HG02623 (cell line): ENCODE measurements around the gene TPPP3.

Source experiments
- ATAC-seq: cut with Tn5 transposase; IDR thresholded peaks from one replicate; pipeline ENCODE4 v1.9.1; 2021; ENCODE audit warnings: moderate library complexity; ENCODE audit not compliant: unreplicated experiment

The TPPP3 gene

DNA sequence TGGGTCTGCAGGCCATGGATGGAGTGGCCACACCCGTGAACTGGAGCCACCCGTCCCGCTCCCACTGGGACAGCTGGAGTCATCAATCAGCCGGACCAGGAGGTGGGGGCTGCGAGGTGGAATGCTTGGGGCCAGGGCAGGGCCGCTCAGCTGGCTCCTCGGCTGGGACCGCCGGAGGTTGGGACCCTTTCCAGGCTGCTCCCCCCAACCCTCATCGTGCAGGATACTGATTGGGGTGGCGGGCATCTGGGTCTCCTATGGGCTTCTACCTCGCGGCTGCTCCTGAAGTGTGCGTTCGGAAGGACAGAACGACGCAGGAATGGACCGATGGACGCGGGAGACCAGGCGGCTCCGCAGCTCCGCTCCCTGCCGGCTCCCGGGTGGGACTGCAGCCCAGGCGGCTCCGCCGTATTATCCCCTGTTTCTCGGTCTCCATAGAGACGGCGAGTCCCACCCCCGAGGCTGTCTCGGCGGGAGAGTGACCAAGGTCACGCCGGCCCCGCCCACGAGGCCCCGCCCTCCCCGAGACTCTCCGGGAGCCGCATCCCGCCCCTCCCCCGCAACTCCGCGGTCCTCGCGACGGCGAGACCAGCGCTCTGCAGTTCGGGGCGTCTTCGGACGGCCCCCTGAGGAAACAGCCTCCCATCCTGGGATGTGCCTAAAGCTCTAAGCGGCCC, at the start of gene TPPP3:
TPPP3 (minus strand) TSS at position 388 of the 677 bp plus-strand sequence. CDS start 2,387 bp downstream, outside the sequence.
- no peak for ATAC-seq

DNA sequence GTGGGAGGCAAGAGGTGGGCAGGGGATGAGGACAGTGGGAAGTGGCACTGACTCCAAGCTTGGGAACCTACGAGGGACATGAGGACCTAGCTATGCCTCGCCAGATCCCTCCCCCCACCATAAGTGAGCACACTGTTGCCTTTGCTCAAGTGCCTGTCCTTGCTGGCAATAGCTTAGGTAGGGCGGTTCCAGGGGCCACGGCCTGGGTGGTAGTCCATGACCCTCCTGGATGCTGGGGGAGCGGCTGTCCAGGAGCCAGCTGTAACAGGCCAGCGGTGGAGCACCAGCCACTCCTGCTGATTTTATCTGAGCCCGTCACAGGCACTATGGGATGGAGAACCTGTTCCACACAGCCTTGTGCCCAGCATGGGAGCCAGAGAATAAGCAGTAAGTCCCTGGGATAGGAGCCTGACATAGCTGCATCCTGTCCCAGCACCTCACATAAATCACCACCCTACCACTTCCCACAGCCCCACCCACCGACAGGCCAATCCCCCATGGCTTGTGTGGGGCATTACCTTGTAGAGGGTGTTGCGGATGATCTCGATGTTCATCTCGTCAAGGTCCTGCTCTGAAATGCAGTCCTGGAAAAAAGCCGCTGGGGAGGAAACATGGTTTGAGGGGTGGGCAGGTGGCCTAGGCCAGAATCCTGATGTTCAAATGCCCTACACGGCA, 49.4 kb upstream of the TPPP3 start:
- ATAC-seq: no peak

DNA sequence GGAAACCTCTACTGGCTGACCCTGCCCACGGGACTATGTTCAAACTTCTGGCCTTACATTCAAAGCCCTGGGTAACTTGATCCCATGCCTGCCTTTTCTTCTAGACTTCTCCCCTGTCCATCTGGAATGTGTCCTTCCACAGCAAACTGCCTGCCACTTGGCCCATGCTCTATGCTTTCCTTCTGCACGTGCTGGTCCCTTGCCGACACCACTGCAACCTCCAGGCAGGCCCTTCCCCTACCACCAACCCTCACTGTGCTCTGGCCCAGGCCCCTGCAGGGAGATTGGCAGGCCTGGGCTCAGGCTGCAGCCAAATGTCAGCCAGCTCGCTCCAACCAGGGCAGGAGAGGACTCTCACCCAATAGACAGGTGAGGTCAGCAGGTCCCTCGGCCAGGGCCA, 48.6 kb upstream of the TPPP3 start:
- no peak for ATAC-seq

DNA sequence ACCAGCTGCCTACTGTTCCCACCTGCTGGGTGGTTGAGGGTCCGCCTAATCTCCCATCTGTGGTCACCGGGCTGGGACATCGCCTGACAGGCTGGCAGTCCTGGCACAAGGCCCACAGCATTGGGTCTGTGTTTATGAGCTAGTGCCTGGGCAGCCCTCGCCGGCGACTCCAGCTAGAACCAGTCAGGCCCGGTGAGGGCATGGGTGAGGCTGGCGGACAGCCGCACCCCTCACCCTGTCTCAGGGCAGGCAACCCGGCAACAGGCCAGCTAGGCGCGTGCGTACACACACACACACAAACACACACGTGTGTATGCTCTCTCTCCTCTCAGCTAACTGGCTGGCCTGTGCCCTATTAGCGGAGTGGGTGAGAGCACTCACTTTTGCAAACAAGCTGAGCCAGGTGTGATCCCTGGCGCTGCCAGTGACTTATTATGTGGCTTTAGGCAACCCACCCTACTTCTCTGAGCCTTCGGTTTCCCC, 48.0 kb upstream of the TPPP3 start:
- ATAC-seq: no peak

DNA sequence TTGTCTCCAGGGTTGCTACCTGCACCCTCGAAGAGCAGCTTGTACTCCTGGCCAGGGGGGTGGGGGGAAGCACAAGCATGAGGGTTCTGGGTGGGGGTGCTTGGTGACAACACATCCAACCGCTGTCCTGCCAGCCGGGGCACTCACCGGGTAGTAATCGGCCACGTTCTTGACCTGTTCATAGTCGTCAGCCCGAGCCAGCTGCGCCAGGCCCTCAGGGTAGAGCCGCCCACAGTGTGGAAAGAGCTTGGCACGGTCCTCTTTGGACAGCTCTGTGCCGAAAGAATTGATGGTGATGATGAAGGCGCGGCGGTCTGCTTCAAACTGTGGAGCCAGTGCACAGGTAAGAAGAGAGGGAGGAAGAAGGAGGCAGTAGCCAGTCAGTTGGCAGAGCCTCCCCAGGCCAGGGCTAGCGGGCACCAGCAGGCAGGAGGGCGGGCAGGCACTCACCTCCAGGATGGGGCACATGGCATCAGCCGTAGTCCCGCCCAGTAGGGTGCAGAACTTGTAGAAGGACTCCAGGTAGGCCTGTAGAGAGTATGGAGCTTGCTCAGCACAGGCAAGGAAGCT, 45.6 kb upstream of the TPPP3 start:
- ATAC-seq: no peak

DNA sequence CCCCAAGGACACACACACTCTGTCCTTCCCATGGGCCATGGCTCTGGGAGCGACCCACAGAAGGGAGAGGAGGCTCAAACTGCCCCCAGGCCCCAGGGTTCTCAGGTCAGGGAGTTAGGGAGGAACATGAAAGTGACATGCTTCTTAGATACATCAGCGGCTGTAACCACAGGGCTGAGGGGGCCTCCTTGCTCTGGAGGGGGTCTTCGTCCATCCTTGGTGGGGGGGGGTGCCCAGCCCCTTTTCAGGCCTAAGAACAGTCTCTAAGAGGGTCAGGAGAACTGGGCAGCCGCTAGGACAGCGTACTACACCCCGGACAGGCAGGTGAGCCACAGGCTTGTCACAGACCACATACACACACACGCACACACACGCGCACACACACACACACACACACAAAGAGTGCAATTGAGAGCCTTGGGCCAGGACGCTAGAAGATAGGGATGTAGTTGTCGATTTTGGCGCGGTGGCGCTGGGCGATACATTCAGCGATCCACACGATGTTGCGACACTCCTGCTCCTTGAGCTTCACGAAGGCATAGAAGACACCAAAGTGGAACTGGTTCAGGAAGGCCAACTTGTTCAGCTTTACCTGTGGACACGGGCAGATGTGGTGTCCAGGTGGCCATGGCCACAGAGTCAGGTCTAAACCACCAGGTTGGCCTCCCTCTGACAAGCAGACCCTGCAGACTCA, 44.9 kb upstream of the TPPP3 start:
- no peak for ATAC-seq

DNA sequence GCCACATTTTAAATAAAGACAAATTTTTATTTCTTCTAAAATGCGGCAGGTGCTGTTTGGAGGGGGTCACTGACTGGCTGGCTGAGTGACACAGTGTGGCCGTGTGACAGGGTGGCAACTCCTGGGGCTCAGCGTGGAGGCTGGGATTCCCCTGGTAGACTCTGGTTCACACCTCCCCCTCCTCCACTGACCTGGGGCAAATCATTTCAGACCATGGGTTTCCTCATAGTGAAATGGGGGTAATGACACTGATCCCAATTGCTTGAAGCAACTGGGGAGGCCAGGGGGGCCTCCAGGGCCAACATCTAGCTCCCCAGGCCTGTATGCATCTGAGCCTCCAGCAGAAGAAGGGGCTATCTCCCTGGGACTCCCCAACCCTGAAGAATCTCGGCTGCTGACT, 44.2 kb upstream of the TPPP3 start:
- ATAC-seq: no peak

DNA sequence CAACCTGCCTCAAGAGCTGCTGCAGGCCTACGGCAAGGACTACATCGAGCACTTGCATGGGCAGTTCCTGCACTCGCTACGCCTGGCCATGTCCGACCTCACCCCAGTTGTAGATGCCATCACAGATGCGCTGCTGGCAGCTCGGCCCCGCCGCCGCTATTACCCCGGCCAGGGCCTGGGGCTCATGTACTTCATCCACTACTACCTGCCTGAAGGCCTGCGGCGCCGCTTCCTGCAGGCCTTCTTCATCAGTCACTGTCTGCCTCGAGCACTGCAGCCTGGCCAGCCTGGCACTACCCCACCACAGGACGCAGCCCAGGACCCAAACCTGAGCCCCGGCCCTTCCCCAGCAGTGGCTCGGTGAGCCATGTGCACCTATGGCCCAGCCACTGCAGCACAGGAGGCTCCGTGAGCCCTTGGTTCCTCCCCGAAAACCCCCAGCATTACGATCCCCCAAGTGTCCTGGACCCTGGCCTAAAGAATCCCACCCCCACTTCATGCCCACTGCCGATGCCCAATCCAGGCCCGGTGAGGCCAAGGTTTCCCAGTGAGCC, 43.4 kb upstream of the TPPP3 start:
- no peak for ATAC-seq

DNA sequence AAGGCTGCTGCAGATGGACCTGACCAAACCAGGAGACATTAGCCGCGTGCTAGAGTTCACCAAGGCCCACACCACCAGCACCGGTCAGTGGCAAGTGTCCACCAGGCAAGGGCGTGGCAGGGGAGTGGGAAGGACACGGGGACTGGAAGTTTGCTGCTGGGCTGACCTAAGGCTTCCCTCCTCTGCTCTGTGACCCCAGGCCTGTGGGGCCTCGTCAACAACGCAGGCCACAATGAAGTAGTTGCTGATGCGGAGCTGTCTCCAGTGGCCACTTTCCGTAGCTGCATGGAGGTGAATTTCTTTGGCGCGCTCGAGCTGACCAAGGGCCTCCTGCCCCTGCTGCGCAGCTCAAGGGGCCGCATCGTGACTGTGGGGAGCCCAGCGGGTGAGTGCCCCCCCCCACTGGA, 42.5 kb upstream of the TPPP3 start:
- no peak for ATAC-seq

DNA sequence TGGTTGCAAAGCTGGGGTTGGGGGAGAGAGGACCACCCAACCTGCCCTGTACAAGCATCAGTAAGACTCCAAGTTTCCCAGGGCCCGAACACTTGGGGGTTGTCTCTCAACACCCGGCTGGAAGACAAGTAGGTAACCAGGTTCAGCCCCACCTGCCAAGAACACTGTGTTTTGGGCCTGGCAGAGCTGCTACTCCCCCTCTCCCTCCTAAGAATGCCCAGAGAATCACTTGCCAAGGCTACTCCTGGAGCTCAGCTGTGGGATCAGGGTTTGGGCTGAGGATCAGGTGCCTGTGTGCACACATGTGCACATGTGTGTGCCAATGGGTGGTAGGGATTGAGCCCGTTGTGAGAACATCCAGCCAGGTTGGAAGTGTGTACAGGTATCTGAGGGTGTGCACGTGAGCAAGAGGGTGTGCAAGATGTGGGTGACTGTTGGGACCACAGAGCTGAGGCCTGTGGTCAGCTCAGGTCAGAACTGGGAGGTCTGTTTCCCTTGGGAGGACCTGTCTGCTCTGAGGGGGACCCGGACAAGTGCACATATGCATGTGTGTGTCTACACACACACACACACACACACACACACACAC, 39.9 kb upstream of the TPPP3 start:
- ATAC-seq: no peak

DNA sequence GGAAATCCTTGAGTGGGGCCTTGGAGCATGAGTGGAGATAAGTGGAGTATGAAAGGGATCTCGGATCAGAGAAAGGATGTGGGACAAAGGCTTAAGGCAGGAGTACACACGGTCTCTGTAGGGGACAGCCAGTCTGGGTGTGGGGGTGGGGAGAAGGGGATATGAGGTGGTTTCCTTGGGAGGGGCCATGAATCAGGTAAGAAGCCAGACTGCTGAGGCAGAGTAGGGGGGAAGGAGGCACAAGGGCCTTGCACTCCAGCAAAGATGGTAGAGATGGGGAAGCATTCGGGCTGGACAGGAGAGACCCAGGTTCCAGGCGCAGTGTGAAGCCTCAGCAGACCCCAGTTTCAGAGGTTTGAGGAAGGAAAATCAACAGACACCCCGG, 39.2 kb upstream of the TPPP3 start:
- ATAC-seq: no peak

DNA sequence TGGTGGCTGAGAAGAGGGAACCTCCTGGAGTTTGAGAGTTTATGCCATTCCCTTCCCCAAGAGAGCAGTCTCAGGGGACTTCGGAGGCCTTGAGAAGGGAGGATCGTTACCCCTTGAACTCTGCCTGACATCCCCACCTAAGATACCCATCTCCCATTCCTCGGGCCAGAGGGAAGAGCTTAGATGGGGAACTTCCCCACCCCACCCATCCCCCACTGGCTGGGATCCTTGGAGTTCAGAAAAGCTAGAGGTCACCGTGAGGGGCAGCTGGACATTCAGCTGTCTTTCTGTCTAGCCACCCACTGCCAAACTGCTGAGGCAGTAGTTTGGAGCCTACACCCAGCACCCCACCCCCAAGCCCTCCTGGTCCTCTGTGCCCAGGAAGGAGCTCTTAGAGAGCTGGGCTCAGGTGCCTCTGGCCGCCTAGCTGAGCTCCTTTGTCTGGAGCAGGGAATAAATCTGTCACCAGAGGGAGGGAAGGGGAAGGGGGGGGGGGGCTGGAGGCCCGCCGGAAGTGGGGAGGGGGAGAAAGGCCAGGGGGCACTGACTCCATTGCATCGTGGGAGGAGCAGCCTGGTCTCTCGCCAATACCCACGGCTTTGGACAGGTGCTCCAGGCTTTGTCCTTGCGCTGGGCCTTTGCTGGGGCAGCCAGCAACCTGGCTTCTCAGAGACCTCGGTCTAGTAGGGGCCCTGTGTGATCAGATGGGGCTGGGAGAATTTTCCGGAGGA, 38.6 kb upstream of the TPPP3 start:
- ATAC-seq: no peak

DNA sequence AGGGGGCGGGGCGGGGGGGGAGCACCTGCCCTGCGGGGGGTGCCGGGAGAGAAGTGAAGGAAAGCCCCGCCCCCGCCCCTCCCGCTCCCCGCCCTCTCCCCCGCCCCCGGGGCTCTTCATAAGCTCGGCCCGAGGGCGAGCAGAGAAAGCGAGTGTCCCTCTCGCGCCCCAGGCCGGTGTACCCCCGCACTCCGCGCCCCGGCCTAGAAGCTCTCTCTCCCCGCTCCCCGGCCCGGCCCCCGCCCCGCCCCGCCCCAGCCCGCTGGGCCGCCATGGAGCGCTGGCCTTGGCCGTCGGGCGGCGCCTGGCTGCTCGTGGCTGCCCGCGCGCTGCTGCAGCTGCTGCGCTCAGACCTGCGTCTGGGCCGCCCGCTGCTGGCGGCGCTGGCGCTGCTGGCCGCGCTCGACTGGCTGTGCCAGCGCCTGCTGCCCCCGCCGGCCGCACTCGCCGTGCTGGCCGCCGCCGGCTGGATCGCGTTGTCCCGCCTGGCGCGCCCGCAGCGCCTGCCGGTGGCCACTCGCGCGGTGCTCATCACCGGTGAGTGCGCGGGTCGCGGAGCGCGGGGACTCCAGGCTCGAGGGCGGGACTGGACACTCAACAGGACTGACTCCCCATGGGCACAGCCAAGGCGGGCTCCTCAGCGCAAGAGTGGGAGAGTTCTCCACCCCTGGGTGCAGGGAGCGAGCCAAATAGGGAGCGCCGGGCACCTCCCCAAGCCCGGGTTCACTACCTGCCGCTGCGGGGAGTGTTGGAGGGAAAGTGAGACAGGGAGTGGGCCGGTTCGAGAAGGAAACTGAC, 37.9 kb upstream of the TPPP3 start, which contains the start of gene HSD11B2:
HSD11B2 (plus strand) TSS at position 145 of the 798 bp plus-strand sequence; CDS start at position 273, 128 bp downstream.
- ATAC-seq: no peak

DNA sequence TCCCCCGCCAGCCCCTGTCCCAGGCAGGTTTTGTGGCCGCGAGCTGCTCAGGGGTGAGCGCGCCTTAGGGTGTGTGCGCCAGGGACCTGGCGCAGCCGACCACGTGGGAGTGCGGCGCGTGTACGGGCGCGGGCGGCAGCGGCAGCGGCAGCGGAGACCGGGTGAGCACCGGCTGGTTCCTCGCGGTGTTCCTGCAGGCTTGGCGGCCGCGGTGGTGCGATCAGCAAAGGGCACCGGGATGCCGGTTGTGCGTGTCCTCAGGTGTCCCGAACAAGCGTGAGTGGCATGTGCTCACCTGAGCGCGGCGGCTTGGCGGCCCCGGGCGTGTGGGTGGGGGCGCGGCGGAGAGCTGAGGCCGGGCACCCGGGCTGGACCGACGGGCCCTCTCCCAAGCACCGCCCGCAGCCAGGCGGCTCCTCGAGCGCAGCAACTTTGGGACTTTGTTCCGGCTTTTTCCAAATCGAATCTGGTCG, 37.2 kb upstream of the TPPP3 start:
- ATAC-seq: no peak

DNA sequence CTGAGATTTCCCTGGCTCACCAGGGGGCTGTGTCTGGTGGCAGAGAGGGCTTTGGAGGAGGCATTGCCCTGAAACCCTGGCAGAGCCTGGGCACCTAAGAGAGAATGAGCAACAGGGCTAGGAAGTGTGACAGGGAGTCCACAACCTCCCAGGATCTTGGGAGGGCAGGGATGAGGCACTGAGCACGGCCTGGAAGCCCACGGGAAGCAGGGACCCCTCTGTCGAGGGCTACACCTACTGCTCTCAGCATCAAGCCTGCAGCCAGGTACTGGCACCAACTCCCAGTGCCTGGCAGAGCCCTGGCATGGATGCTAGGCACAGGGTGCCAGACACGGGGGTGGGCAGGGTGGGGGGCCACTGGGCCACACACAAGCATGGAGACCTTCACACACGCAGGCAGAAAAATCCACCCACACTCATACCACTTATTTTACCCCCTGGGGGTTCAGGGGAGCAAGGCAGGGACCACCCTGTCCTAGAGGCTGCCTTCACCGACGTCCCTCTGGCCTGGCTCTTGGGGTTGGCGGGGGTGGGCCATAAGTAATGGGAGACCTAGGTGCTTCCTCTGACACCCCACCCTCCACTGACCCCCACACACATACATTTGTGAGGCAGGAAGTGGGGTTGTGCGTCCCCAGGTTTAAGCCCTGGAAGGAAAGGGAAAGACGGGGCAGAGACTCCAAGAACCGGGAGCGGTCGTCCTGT, 36.7 kb upstream of the TPPP3 start:
- ATAC-seq: no peak

DNA sequence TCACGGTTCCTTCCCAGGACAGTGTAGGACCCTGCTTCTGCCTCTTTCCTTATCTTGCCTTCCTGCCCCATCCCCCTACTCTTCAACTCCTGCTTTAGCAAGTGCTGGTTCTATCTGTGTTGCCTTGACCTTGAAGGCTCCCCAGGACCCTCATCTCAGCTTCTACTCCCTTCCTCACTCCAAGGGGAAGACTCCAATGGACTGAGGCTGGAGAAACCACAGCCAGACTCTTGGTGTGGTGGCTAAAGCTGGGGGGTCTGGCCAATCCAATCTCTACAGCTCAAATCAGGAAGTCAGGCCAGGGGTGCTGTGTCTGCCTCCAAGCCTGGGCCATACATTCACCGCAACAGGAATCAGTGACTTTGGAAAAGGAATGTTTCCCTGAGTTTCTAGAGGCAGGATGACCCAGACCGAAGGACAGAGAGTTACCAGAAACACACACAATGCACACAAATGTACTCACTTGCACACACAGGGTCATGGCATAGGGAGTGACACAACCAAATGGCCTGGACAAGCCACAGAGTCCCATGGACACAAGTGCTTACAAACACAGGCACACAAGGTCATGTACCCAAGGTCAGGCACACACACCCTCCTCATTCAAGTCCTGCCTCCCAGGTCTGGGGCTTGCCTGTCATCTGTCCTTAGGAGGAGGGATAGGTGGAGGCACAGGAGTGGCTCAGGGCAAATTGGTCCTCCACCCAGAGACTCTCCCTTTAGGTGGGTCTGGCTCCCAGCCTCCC, 35.9 kb upstream of the TPPP3 start:
- ATAC-seq: no peak

DNA sequence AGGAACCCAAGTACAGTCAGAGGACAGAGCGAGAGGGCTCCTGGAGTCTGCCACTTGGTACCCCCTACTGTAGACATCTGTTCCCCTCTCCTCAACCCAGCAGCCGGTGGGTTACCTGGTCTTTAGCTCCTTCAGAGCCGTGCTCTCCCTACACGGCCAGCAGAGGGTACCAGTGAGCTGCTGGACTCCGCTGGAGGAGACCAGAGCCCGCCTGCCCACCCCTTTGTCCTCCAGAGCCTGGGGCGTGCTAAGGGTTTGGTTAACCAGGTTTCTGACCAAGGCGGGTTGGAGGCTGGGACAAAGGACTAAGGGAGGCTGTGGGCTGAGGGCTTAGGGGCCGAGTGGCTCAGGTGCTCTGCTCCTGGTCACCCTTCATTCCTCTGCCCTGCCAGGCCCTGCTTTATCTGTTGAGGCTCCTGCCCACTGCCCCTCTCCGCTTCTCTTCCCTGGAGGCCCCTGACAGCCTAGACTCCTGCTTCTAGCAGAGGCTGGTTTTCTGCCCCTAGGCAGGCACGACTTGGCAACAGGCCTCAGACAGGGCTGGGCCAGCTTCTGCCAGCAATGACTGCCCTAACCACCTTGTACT, 34.9 kb upstream of the TPPP3 start:
- no peak for ATAC-seq

DNA sequence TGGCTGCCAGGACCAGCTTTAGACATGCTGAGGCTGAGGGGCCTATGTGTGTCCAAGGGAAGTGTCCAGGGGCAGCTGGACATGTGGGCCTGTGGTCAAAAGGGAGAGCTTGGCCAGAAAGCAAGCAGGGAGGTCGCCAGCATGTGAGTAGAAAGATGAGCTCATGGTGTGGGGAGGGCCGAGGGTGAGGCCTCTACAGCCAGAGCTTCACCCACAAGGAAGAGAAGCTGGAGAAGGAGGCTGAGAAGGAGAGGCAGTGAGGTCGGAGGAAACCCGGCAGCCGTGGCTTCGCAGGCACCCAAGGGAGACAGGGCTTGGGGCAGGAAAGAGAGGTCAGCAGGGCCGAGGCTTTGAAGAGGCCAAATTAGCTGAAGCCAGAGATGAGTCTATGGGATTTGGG, 33.7 kb upstream of the TPPP3 start:
- no peak for ATAC-seq
